ENCODE data around the gene EXOC6B.

- TF ChIP-seq CTCF (IDR thresholded peaks at IDR 0.05) (no peak), POLR2A (IDR thresholded peaks at IDR 0.05) (no peak)
These were observed 570.3 kb downstream of the EXOC6B start for GRCh38 chr2:72255540-72255939.
